Smooth muscle cell (in vitro differentiated cells): ENCODE data around the gene MVP. TPM values are rescaled to one million over a fixed set of nuclear protein-coding genes. Genes with fewer than 3 reads are reported as not detected.

Experiments used
- DNase-seq: peaks from one replicate; lab custom pipeline; 2025; ENCODE audit not compliant: unreplicated experiment; lab: John Stamatoyannopoulos, UW
- H2AFZ ChIP-seq: fragments of 200-600 bp; sonication (generic); 2 replicates; pipeline ENCODE4 v1.6.0; 2016; ENCODE audit warnings: antibody characterized with exemption, low read depth, mild to moderate bottlenecking
- H3F3A ChIP-seq: fragments of 200-600 bp; sonication (generic); 2 replicates; pipeline ENCODE4 v1.6.0; 2017; ENCODE audit warnings: antibody characterized with exemption, low read depth
- H3K27ac ChIP-seq: fragments of 200-600 bp; sonication (generic); 2 replicates; pipeline ENCODE4 v1.5.1; 2016; ENCODE audit warnings: low read depth, mild to moderate bottlenecking
- H3K27me3 ChIP-seq: fragments of 200-600 bp; sonication (generic); 2 replicates; pipeline ENCODE4 v1.6.1; 2016; ENCODE audit warnings: low read depth, mild to moderate bottlenecking
- H3K36me3 ChIP-seq: fragments of 200-600 bp; sonication (generic); 2 replicates; pipeline ENCODE4 v1.5.1; 2016; ENCODE audit warnings: low read depth
- H3K4me1 ChIP-seq: fragments of 200-600 bp; sonication (generic); 2 replicates; pipeline ENCODE4 v1.5.1; 2016; ENCODE audit warnings: low read depth
- H3K4me2 ChIP-seq: fragments of 200-600 bp; sonication (generic); 2 replicates; pipeline ENCODE4 v1.6.0; 2016; ENCODE audit warnings: mild to moderate bottlenecking
- H3K4me3 ChIP-seq: fragments of 200-600 bp; sonication (generic); 2 replicates; pipeline ENCODE4 v1.5.1; 2016; ENCODE audit warnings: mild to moderate bottlenecking
- H3K79me2 ChIP-seq: fragments of 200-600 bp; sonication (generic); 2 replicates; pipeline ENCODE4 v1.6.0; 2016; ENCODE audit warnings: low read depth, mild to moderate bottlenecking
- H3K9ac ChIP-seq: fragments of 200-600 bp; sonication (generic); 2 replicates; pipeline ENCODE4 v1.6.0; 2016; ENCODE audit warnings: low read depth
- H3K9me3 ChIP-seq: fragments of 200-600 bp; sonication (generic); replicated peaks from 2 replicates; pipeline ENCODE4 v1.5.1; 2016; ENCODE audit warnings: low read depth
- H4K20me1 ChIP-seq: fragments of 200-600 bp; sonication (generic); 2 replicates; pipeline ENCODE4 v1.6.0; 2016; ENCODE audit warnings: low read depth
- CTCF ChIP-seq: fragments of 200-600 bp; sonication (generic); IDR thresholded peaks from 2 replicates; pipeline ENCODE4 v1.5.1; 2017; ENCODE audit warnings: borderline replicate concordance, mild to moderate bottlenecking, antibody characterized with exemption; ENCODE audit not compliant: insufficient read depth, poor library complexity, severe bottlenecking
- WGBS: methylation state at CpG from one replicate; pipeline ENCODE4 v1.1.7; 2016; ENCODE audit warnings: low lambda C conversion rate; 5-methylcytosine and 5-hydroxymethylcytosine counted together
- polyA plus RNA-seq: library from polyadenylated mRNA; unstranded; fragments of >200 nt; fragmentation: Nextera tagmentation; extraction: Ambion mirVana; gene quantifications from 2 replicates; pipeline ENCODE4 v1.2.1, GENCODE V29; 2016
- total RNA-seq: library from RNA; depleted of rRNA; stranded (reverse); fragments of >200 nt; gene quantifications from 2 replicates; pipeline ENCODE4 v1.2.3, GENCODE V29; 2014

MVP gene
- total and polyA plus RNA-seq, 2 experiments from 2014 or later: 47.5 to 110 TPM

GRCh38 chr16:29802416-29802935 is 17.8 kb upstream of the MVP start:
- Histone ChIP-seq H3K9ac (no peak overlapping the region), H3K27ac (no peak overlapping the region), H3K4me2 (no peak overlapping the region), H2AFZ (no peak overlapping the region), H3K79me2 (no peaks in the 10 kb centered on the region), H3K4me3 (no peak overlapping the region), H3K27me3 (no peaks in the 10 kb centered on the region), H3K4me1 (peaks cover 8% of the 10 kb centered on the region), H4K20me1 (no peaks in the 10 kb centered on the region), H3K36me3 (no peaks in the 10 kb centered on the region), H3K9me3 (no peaks in the 10 kb centered on the region), H3F3A (peaks cover 12% of the 10 kb centered on the region)
- WGBS: over 99% methylated on average over 8 of the region's 8 CpGs
- no peak for TF ChIP-seq CTCF
- no peak for DNase-seq

GRCh38 chr16:29804020-29804419 is 16.2 kb upstream of the MVP start:
- Histone ChIP-seq H3K79me2 (peaks cover 10% of the 10 kb centered on the region), H3K4me1 (peaks cover 16% of the 10 kb centered on the region), H3K36me3 (no peaks in the 10 kb centered on the region), H3F3A (peaks cover 19% of the 10 kb centered on the region), H3K27me3 (no peaks in the 10 kb centered on the region), H2AFZ (no peak overlapping the region), H3K4me3 (no peak overlapping the region), H3K9me3 (no peaks in the 10 kb centered on the region), H3K4me2 (peak overlapping the region; percentile 86), H3K9ac (no peak overlapping the region), H3K27ac (peak overlapping the region; percentile 80), H4K20me1 (peaks cover 11% of the 10 kb centered on the region)
- TF ChIP-seq CTCF: no peak
- DNase-seq: no peak
- 89% methylated on average over 8 of the region's 8 CpGs for WGBS

- H2AFZ ChIP-seq: peak overlapping the region; percentile 40
- peaks cover 22% of the 10 kb centered on the region for H3K4me1 ChIP-seq
- 31% methylated on average over 26 of the region's 26 CpGs for WGBS
- no peaks in the 10 kb centered on the region for H3K27me3 ChIP-seq
- peak overlapping the region; percentile 82 for H3K9ac ChIP-seq
- DNase-seq: no peak
- peaks cover 17% of the 10 kb centered on the region for H4K20me1 ChIP-seq
- H3K4me3 ChIP-seq: peak overlapping the region; percentile 73
- H3K27ac ChIP-seq: peak overlapping the region; percentile 80
- H3K4me2 ChIP-seq: peak overlapping the region; percentile 86
- peaks cover 16% of the 10 kb centered on the region for H3K79me2 ChIP-seq
- H3K9me3 ChIP-seq: no peaks in the 10 kb centered on the region
- no peak for TF ChIP-seq CTCF
- H3F3A ChIP-seq: peaks cover 23% of the 10 kb centered on the region
- H3K36me3 ChIP-seq: no peaks in the 10 kb centered on the region
Observed at GRCh38 chr16:29804455-29805231, 15.6 kb upstream of the MVP start.
